H9 (cell line): ENCODE results near the gene SLCO4A1. TPM values are rescaled to one million over a fixed set of nuclear protein-coding genes. Genes with fewer than 3 reads are reported as not detected.

ENCODE experiments used
- DNase-seq: peaks from one replicate; pipeline ENCODE4 v3.0.0-alpha.2; 2017
- H2AFZ ChIP-seq: one replicate; pipeline ENCODE4 v1.6.1; 2013; ENCODE audit warnings: mild to moderate bottlenecking, low read length, control low read depth, moderate library complexity
- H2AK5ac ChIP-seq: 2 replicates; pipeline ENCODE4 v1.6.1; 2013; ENCODE audit warnings: low read length, control low read depth, mixed read lengths; ENCODE audit not compliant: insufficient read length
- H2BK120ac ChIP-seq: one replicate; pipeline ENCODE4 v1.6.1; 2013; ENCODE audit warnings: low read depth, mild to moderate bottlenecking, low read length, control low read depth, inconsistent platforms; ENCODE audit not compliant: poor library complexity, severe bottlenecking
- H2BK12ac ChIP-seq: 2 replicates; pipeline ENCODE4 v1.6.1; 2013; ENCODE audit warnings: low read length, control low read depth, mixed read lengths, low read depth; ENCODE audit not compliant: insufficient read length
- H2BK15ac ChIP-seq: 2 replicates; pipeline ENCODE4 v1.6.1; 2013; ENCODE audit warnings: low read depth, low read length, control low read depth
- H2BK20ac ChIP-seq: one replicate; pipeline ENCODE4 v1.6.1; 2013; ENCODE audit warnings: low read depth, mild to moderate bottlenecking, low read length, control low read depth, inconsistent platforms; ENCODE audit not compliant: poor library complexity, severe bottlenecking
- H2BK5ac ChIP-seq: 2 replicates; pipeline ENCODE4 v1.6.1; 2013; ENCODE audit warnings: low read length, control low read depth, mixed read lengths; ENCODE audit not compliant: insufficient read length
- H3K14ac ChIP-seq: 2 replicates; pipeline ENCODE4 v1.6.1; 2013; ENCODE audit warnings: low read length, control low read depth; ENCODE audit not compliant: insufficient read depth
- H3K18ac ChIP-seq: 2 replicates; pipeline ENCODE4 v1.6.1; 2013; ENCODE audit warnings: low read depth, mild to moderate bottlenecking, mixed read lengths, low read length, control low read depth; ENCODE audit not compliant: insufficient read length
- H3K23ac ChIP-seq: 2 replicates; pipeline ENCODE4 v1.6.1; 2013; ENCODE audit warnings: low read length, control low read depth, mixed read lengths, low read depth; ENCODE audit not compliant: insufficient read length
- H3K23me2 ChIP-seq: 2 replicates; pipeline ENCODE4 v1.6.1; 2013; ENCODE audit warnings: low read depth, mild to moderate bottlenecking, mixed read lengths, low read length, control low read depth; ENCODE audit not compliant: insufficient read length, poor library complexity, severe bottlenecking
- H3K27ac ChIP-seq: 2 replicates; pipeline ENCODE4 v1.5.1; 2013; ENCODE audit warnings: low read length, control low read depth, mixed read lengths, low read depth; ENCODE audit not compliant: insufficient read length
- H3K27me3 ChIP-seq: 2 replicates; pipeline ENCODE4 v1.6.1; 2013; ENCODE audit warnings: low read length, control low read depth, inconsistent platforms; ENCODE audit not compliant: insufficient read depth
- H3K4ac ChIP-seq: 2 replicates; pipeline ENCODE4 v1.6.1; 2013; ENCODE audit warnings: low read depth, mild to moderate bottlenecking, control low read depth, inconsistent platforms, low read length, moderate library complexity
- H3K4me1 ChIP-seq: 2 replicates; pipeline ENCODE4 v1.6.1; 2013; ENCODE audit warnings: low read length, control low read depth, inconsistent platforms; ENCODE audit not compliant: insufficient read depth
- H3K4me2 ChIP-seq: 2 replicates; pipeline ENCODE4 v1.6.1; 2013; ENCODE audit warnings: low read length, control low read depth, mixed read lengths; ENCODE audit not compliant: insufficient read length, insufficient read depth
- H3K56ac ChIP-seq: 2 replicates; pipeline ENCODE4 v1.6.1; 2013; ENCODE audit warnings: low read depth, mild to moderate bottlenecking, mixed read lengths, low read length, control low read depth; ENCODE audit not compliant: insufficient read length
- H3K79me1 ChIP-seq: 2 replicates; pipeline ENCODE4 v1.6.1; 2013; ENCODE audit warnings: low read depth, mild to moderate bottlenecking, moderate library complexity, low read length, control low read depth, inconsistent platforms; ENCODE audit not compliant: insufficient read depth, poor library complexity, severe bottlenecking
- H3K79me2 ChIP-seq: 2 replicates; pipeline ENCODE4 v1.6.1; 2013; ENCODE audit warnings: low read length, control low read depth, inconsistent platforms; ENCODE audit not compliant: insufficient read depth
- H3K9ac ChIP-seq: 2 replicates; pipeline ENCODE4 v1.6.1; 2013; ENCODE audit warnings: low read length, control low read depth, mixed read lengths; ENCODE audit not compliant: insufficient read length; ENCODE audit errors: extremely low read depth
- H3K9me3 ChIP-seq: one replicate; pipeline ENCODE4 v1.6.1; 2013; ENCODE audit warnings: low read depth, low read length, inconsistent platforms; ENCODE audit not compliant: control insufficient read depth
- H3T11ph ChIP-seq: one replicate; pipeline ENCODE4 v1.6.1; 2013; ENCODE audit warnings: mild to moderate bottlenecking, low read length, control low read depth, inconsistent platforms
- H4K20me1 ChIP-seq: one replicate; pipeline ENCODE4 v1.6.1; 2013; ENCODE audit not compliant: control insufficient read depth, insufficient read length, insufficient read depth
- H4K5ac ChIP-seq: 2 replicates; pipeline ENCODE4 v1.6.1; 2013; ENCODE audit warnings: low read depth, mild to moderate bottlenecking, mixed read lengths, low read length, control low read depth; ENCODE audit not compliant: insufficient read length
- H4K8ac ChIP-seq: replicated peaks from 2 replicates; pipeline ENCODE4 v1.6.1; 2013; ENCODE audit warnings: low read length, control low read depth, mixed read lengths, low read depth; ENCODE audit not compliant: insufficient read length
- H4K91ac ChIP-seq: 2 replicates; pipeline ENCODE4 v1.6.1; 2013; ENCODE audit warnings: low read depth, mild to moderate bottlenecking, moderate library complexity, mixed read lengths, low read length, control low read depth; ENCODE audit not compliant: insufficient read length
- H3K27ac Mint-ChIP-seq, 3 experiments: 2 replicates in 2 of 3; 3 replicates in 1 of 3; pipeline ENCODE4 v1.8.0; 2020 to 2021; ENCODE audit warnings: mixed read lengths in 3 of 3, mild to moderate bottlenecking in 1 of 3, moderate library complexity in 1 of 3
- H3K27me3 Mint-ChIP-seq: 2 replicates; pipeline ENCODE4 v1.8.0; 2021; ENCODE audit warnings: low read depth, mild to moderate bottlenecking, moderate library complexity, mixed read lengths
- H3K36me3 Mint-ChIP-seq, 3 experiments: 2 replicates in 2 of 3; 3 replicates in 1 of 3; pipeline ENCODE4 v1.8.0; 2020 to 2021; ENCODE audit warnings: low read depth in 3 of 3, mixed read lengths in 3 of 3; ENCODE audit not compliant: insufficient read depth in 1 of 3
- H3K4me1 Mint-ChIP-seq, 2 experiments: 2 replicates each; pipeline ENCODE4 v1.8.0; 2020; ENCODE audit warnings: mixed read lengths in 2 of 2
- H3K4me3 Mint-ChIP-seq, 2 experiments: 2 replicates in 1 of 2; 3 replicates in 1 of 2; pipeline ENCODE4 v1.8.0; 2020 to 2021; ENCODE audit warnings: mild to moderate bottlenecking in 2 of 2, mixed read lengths in 2 of 2, moderate library complexity in 1 of 2
- H3K9me3 Mint-ChIP-seq, 2 experiments: 2 replicates in 1 of 2; 3 replicates in 1 of 2; pipeline ENCODE4 v1.8.0; 2020; ENCODE audit warnings: mild to moderate bottlenecking in 2 of 2, mixed read lengths in 2 of 2, moderate library complexity in 1 of 2
- CTCF ChIP-seq: fragments of 200-600 bp; sonication (generic); conservative IDR thresholded peaks from 3 replicates; pipeline ENCODE4 v1.8.0; 2021; ENCODE audit warnings: antibody characterized with exemption, mild to moderate bottlenecking
- WGBS: extraction: QIAGEN DNeasy Blood & Tissue Kit; methylation state at CpG from one replicate; pipeline ENCODE4 v1.1.7; 2013; ENCODE audit warnings: missing lambda C conversion rate, low lambda C conversion rate, mixed read lengths; ENCODE audit not compliant: insufficient read length; ENCODE audit errors: extremely low coverage; 5-methylcytosine and 5-hydroxymethylcytosine counted together
- total RNA-seq: library from RNA; stranded (reverse); gene quantifications from 2 replicates; pipeline ENCODE4 v1.2.1, GENCODE V29; 2021

The SLCO4A1 gene
- total RNA-seq, 1 experiment from 2014 or later, result 9.4 TPM

GRCh38 chr20:62598761-62599194 is 43.5 kb upstream of the SLCO4A1 start:
- Histone ChIP-seq H3K14ac (no peak overlapping the region), H3K79me1 (no peaks in the 10 kb centered on the region), H3K9ac (no peak overlapping the region), H4K8ac (no peak overlapping the region), H3T11ph (no peak overlapping the region), H2AK5ac (no peak overlapping the region), H3K27me3 (no peaks in the 10 kb centered on the region), H2BK20ac (no peak overlapping the region), H2BK15ac (no peak overlapping the region), H4K20me1 (no peaks in the 10 kb centered on the region), H2AFZ (no peak overlapping the region), H2BK12ac (no peak overlapping the region), H4K5ac (no peak overlapping the region), H4K91ac (no peak overlapping the region), H3K18ac (no peak overlapping the region), H2BK120ac (no peak overlapping the region), H3K56ac (no peak overlapping the region), H3K23me2 (no peaks in the 10 kb centered on the region), H3K27ac (no peak overlapping the region), H3K4me2 (no peak overlapping the region), H2BK5ac (no peak overlapping the region), H3K9me3 (no peaks in the 10 kb centered on the region), H3K23ac (no peak overlapping the region), H3K4ac (no peak overlapping the region), H3K79me2 (no peaks in the 10 kb centered on the region), H3K4me1 (no peaks in the 10 kb centered on the region; the same call in 1 of the 2 replicates)
- Mint-ChIP-seq H3K27me3 (peaks cover 22% of the 10 kb centered on the region), H3K4me1 (peaks cover 6 to 14% of the 10 kb centered on the region in 2 experiments), H3K27ac (no peak overlapping the region), H3K9me3 (no peaks in the 10 kb centered on the region), H3K4me3 (no peak overlapping the region), H3K36me3 (no peaks in the 10 kb centered on the region)
- no CpG with 5 or more reads among the region's 13 CpGs for WGBS
- no peak for DNase-seq
- TF ChIP-seq CTCF, result no peak
